GM19455 (cell line): ENCODE results near the gene NOL3.

Experiments
- ATAC-seq: cut with Tn5 transposase; IDR thresholded peaks from one replicate; pipeline ENCODE4 v1.9.1; 2021; ENCODE audit not compliant: unreplicated experiment

Gene NOL3

DNA sequence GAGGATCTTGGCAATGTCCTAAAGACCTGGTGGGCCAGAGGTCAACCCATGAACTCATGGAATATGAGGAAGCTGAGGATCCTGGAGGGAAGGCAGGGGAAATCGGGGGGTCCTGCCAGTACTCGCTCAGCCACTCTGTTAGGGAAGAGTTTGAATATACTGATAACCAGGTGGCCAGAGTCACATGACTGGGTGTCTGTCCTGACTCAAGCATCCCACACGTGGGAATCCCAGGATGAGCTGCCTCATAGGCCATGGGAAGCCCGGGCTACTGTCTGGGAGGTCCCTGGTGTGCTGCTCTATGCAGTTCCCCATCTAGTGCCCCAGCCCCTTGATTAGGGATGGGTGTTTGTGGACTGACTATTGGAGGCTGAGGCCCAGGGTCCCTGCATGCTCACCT, 18.0 kb downstream of the NOL3 start:
- no peak for ATAC-seq

DNA sequence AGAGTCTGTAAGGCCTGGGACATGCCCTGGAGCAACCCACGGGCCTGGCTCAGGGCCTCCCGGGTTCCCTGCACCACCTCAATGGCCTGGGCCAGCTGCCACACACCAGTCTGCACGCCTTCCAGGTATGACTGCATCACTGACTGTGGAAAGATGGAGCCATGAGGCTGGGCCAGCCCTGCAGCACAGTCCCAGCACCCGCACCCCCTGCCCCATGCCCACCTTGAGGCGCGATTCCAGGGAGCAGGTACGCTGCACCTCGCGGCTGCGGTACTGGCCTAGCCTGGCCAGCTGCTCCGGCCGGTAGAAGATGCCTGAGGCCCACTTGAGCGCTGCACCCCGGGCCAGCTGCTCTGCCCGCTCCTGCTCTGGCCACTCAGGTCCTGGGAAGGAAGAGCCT, 18.5 kb downstream of the NOL3 start:
- no peak for ATAC-seq

DNA sequence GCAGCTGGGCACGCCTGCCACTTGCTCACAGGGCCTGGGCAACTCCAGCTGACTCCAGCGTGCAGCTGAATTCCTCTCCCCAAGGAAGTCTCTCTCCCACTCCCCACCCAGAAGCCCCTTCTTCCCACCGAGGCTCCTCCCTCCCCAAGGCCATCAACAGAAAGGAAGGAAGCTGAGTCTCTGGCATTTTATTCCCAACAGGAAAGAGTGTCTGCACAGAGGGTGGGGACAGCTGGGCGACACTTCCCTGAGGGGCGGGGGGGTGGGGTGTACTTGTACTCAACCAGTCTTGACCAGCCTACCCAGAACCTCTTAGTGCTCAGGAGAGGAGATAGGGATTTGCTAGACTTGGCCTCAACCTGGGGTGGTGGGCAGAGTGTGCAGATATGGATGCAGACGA, 19.7 kb downstream of the NOL3 start, which contains the start of gene EXOC3L1:
Gene EXOC3L1, minus strand, starts transcription at position 96 of the 400 bp plus-strand sequence. CDS start 460 bp downstream, outside the sequence.
- ATAC-seq, result no peak

DNA sequence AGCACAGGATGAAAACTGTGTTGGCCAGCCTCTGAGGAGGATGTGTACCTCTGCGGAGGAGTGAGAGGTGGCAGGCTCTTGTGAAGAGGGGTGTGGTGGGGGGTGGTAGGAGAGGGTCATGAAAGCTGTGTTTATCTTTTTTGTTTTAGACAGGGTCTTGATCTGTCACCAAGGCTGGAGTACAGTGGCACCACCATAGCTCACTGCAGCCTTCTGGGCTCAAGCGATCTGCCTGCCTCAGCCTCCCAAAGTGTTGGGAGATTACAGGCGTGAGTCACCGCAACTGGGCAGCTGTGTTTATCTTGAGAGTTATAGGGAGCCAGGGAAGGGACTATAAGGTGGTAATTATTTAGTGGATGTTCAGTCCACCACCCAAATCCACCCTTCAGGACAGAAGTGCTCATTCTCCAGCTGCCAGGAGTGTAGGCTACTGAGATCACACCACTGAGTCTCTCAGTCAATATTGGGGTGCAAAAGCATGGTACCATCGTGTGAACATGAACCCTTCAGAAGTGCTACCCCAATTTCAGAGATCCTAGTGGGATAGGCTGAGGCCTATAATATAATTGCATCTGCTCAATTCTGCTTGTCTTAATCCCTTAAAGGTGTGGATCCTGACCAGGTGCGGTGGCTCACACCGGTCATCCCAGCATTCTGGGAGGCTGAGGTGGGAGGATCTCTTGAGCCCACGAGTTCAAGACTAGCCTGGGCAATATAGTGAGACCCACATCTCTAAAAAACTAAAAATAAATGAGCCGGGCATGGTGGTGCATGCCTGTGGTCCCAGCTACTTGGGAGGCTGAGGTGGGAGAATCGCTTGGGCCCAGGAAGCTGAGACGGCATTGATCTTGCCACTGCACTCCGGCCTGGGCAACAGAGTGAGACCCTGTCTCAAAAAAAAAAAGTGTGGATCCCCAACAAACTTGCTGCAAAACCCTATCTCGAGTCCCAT, 20.4 kb downstream of the NOL3 start:
- ATAC-seq, result no peak

DNA sequence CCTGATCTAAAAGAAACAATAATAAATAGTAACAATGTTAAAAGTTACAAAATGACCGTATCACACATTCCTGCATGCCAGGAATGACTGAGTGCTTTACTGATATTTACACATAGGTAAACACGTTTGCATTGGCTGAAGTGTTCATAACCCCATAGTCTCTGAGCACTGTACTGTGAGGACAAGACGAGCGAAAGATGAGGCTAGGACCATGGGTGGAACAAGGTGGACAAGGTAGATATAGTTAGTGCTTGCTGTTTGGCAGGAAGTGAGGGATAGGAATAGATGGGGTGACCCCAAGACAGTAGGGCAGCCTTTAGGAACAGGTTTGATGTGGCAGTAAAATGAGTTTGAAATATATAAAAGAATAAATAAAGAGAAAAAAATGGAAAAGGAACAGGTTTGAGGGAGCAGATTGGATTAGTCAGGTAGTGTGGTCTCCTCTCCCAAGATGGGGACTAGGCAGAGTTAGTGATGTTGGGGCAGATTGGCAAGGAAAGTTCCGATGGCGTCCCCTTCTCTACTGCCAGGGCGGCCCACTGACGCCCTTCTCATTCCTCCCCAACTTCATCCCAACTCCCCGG, 21.2 kb downstream of the NOL3 start:
- ATAC-seq, result peak; percentile 9

DNA sequence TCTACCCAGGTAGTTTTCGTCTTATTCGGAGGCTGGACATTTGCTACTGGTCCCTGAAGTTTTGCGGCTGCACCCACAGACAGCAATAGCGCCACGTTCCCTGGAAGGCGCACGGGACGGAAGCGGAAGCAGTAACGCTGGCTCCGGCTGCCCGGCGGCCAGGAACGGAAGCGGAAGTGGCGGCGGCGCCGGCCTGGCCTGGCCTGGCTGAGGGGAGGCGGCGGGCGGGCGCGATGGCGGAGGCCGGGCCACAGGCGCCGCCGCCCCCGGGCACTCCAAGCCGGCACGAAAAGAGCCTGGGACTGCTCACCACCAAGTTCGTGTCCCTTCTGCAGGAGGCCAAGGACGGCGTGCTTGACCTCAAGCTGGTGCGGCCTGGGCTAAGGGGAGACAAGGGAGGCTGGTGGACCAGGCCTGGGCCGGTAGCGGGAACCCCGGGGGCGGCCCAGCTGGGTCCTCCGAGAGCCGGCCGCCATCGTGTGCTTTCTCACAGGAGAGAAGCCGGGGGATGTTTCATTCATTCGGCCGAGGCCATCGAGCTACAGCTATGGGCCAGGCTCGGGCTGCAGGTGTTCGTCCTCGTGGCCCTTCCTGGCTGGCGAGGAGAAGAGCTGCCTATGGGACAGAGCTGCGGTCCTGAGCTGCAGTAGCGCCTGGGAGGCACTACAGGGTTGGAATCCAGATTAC, 21.8 kb downstream of the NOL3 start, which contains the start of gene E2F4:
Gene E2F4, plus strand, starts transcription at position 161 of the 687 bp plus-strand sequence. Its CDS starts 73 bp downstream, at position 234.
- ATAC-seq, result peak; percentile 77

DNA sequence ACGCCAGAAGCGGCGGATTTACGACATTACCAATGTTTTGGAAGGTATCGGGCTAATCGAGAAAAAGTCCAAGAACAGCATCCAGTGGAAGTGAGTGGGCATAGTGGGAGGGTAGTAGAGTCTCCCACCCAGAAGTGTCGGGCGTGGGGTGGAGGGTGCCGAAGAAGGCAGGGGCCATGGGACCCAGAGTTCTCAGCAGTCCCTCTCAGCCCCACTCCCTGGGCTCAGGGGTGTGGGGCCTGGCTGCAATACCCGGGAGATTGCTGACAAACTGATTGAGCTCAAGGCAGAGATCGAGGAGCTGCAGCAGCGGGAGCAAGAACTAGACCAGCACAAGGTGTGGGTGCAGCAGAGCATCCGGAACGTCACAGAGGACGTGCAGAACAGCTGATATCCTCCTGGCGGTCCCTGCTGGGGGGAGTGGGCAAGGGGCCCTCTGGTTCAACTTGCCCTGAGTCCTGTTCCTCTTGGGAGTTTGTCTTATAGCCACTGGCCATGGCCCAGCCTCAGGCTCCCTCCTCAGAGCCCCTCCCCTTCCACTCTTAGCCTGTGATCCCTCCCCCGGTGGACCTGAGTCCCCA, 22.5 kb downstream of the NOL3 start:
- ATAC-seq, result no peak

DNA sequence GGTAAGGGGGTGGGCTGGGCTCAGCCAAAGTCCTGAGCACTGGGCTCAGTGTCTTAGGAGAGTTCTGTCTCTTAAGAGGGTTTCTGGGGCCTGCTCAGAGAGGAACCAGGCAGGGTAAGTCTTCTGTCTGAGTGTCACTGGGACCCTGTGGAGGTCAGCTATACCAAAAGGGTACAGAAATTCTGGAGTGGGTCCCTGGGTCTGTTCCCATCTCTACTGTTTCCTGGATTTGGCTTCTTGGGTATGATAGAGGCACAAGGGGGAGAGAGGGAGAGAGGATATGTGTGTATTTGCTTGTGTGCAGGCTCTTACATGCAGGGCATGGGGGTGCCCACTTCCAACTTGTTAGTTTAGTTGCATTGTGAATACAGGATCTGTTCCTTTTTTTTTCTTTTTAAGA, 23.2 kb downstream of the NOL3 start:
- no peak for ATAC-seq

DNA sequence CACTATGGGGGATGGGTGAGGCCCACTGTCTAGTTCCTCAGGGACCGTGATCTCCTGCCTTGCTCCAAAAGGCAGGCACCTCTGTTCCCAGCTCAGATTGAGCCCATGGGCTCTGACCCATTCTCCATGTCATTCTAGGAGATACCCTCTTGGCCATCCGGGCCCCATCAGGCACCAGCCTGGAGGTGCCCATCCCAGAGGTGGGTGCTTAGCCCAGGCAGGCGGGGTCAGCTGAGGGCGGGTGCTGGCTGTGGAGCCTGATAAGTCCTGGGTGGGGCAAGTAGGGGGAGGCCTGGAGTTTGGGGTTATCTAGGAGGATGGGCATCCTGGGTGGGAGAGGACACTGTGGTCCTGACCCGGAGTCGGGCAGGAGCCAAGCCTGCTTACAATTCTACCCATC, 23.9 kb downstream of the NOL3 start:
- no peak for ATAC-seq

DNA sequence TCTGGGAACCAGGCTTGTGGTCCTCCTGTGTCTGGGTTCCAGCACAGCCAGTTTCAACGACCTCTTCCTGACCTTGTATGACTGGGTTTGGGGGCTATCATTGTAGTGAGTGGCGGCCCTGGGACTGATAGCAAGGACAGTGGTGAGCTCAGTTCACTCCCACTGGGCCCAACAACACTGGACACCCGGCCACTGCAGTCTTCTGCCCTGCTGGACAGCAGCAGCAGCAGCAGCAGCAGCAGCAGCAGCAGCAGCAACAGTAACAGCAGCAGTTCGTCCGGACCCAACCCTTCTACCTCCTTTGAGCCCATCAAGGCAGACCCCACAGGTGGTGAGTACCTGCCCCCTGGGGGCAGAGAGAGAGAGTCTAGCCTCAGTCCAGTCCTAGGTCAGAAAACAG, 25.3 kb downstream of the NOL3 start:
- ATAC-seq, result no peak

DNA sequence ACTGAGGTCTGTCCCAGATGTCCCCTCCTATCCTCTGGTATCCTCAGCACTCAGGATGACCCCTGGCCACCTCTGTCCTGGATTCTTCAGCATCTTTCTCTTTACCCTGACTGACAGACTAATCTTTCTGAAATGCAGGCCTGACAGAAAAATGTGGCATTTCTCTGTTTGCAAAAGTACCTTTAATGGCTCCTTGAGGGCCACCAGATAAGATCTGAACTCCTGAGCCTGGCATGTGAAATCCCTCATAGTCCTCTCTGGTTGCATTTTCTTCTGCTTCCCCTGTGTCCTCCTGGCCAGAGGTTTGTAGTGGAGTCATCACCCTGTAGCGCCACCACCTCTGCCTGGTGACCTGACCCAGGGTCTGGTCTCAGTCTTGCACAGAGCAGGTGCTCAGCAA, 26.5 kb downstream of the NOL3 start:
- no peak for ATAC-seq

DNA sequence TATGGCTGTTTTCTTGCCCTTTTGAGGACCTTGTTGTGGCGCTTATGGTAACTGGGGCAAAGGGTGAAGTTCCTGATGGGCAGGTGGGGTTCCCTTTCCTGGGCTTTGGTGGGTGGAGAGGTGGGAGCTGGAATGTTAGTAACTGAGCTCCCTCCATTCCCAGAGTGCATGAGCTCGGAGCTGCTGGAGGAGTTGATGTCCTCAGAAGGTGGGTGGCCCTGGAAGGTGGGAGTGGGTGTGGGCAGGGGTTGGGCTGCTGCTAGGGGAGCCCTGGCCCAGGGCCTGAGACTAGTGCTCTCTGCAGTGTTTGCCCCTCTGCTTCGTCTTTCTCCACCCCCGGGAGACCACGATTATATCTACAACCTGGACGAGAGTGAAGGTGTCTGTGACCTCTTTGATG, 27.4 kb downstream of the NOL3 start:
- ATAC-seq, result no peak

DNA sequence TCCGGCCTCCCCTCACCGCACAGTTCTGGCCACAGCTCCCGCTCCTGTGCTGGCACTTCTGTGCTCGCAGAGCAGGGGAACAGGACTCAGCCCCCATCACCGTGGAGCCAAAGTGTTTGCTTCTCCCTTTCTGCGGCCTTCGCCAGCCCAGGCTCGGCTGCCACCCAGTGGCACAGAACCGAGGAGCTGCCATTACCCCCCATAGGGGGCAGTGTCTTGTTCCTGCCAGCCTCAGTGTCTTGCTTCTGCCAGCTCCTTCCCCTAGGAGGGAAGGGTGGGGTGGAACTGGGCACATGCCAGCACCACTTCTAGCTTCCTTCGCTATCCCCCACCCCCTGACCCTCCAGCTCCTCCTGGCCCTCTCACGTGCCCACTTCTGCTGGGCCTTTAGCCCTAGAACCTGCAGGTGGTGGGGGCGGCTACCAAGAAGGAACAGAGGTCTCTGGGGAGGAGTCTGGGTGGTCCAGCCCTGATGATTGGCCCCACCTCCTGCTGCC, 27.9 kb downstream of the NOL3 start:
- no peak for ATAC-seq

DNA sequence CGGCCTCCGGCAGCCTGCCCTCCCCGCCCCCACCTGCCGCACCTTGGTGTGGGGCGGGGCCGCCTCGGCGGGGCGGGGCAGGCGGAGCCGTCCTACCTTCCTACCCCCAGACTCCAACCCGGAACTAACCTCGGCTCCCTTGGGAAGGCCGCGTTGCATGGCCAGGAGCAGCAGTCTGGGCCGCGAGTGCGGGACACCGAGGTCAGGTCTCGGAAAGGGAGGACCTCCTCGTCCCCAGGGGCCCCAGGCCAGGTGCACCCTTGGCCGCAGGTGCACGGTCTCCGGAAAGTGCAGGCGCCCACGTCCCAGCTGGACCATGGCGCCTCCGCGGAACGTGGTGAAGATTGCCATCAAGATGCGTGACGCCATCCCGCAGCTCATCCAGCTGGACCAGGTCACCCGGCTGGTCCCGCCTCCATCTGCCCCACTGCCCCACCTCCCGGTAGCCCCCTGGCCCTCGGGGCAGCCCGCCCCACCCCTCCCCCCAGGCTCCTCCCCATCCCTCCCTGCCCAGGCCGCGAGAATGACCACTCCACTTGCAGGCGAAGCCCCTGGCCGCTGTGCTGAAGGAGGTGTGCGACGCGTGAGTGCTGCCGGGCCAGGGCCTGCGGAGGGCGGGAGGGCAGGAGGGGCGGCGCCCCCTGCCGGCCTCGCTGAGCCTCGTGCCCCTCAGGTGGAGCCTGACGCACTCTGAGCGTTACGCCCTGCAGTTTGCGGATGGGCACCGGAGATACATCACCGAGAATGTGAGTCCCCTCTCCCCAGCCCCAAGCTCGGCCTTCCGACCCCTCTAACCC, 28.9 kb downstream of the NOL3 start, which contains the start of gene ELMO3:
Gene ELMO3, plus strand, starts transcription at position 121 of the 797 bp plus-strand sequence. Its CDS starts 196 bp downstream, at position 317.
- no peak for ATAC-seq

DNA sequence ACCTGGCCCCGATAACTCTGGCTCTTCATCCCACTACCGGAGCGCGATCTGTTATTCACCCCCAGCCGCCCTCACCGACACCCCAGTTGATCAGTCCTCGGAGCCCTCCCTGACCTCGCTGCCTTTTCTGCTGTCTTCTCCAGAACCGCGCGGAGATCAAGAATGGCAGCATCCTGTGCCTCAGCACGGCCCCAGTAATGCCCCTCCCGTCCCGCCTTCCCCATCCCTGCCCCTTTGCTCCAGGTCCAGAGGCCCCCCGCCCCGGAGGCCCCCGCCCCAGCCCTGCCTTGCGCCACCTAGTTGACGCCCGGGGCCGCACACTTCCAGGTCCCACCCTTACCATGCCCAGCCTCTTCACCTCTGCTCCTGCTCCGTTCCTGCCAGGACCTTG, 29.5 kb downstream of the NOL3 start:
- ATAC-seq, result no peak

DNA sequence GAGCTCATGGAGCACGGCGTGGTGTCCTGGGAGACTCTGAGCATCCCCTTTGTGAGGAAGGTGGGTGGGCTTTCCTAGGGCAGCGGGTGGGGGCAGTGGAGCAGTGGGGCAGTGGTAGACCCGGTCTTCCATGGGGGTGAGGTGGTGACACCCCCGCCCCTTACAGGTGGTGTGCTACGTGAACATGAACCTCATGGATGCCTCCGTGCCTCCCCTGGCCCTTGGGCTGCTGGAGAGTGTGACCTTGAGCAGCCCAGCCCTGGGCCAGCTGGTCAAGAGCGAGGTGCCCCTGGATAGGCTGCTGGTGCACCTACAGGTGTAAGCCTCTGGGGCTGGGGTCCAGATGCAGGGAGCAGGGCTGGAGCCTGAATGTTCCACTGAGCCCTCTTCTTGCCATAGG, 30.2 kb downstream of the NOL3 start:
- no peak for ATAC-seq

DNA sequence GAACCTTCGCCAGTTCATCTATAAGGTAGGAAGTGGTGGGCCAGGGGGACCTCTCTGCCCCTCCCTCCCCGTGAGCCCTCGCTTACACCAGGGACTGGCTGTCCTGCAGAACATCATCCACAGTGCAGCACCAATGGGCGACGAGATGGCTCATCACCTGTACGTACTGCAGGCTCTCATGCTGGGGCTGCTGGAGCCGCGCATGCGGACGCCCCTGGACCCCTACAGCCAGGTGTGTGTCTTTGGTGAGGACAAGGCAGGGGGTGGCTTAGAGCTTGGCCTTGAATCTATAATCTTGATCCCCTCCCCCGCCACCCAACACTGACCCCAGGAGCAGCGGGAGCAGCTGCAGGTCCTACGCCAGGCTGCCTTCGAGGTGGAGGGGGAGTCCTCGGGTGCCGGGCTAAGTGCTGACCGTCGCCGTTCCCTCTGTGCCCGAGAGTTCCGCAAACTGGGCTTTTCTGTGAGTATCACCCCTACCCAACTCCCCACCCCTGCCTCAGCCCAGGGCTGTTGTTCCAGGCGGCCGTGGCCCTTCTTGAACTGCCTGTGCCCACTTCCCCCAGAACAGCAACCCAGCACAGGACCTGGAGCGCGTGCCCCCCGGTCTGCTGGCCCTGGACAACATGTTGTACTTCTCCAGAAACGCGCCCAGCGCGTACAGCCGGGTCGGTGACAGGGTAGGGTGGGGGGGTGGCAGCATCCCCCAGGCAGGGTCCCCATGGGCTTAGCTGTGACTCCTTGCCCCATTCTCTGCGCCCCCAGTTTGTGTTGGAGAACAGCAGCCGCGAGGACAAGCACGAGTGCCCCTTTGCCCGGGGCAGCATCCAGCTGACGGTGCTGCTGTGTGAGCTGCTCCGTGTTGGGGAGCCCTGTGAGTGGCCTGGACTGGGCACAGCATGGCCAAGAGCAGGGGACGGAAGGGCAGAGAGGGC, 31.3 kb downstream of the NOL3 start:
- ATAC-seq, result no peak

DNA sequence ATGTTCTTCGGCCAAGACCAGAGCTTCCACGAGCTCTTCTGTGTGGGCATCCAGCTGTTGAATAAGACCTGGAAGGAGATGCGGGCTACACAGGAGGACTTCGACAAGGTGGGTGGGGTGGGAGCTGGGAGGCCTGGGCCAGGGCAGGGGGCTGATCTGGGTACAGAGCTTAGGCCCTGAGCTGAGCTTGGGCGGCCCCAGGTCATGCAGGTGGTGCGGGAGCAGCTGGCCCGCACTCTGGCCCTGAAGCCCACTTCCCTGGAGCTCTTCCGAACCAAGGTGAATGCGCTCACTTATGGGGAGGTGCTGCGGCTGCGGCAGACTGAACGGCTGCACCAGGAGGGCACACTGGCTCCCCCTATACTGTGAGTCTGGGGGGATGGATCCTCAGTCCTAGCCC, 32.1 kb downstream of the NOL3 start:
- no peak for ATAC-seq

DNA sequence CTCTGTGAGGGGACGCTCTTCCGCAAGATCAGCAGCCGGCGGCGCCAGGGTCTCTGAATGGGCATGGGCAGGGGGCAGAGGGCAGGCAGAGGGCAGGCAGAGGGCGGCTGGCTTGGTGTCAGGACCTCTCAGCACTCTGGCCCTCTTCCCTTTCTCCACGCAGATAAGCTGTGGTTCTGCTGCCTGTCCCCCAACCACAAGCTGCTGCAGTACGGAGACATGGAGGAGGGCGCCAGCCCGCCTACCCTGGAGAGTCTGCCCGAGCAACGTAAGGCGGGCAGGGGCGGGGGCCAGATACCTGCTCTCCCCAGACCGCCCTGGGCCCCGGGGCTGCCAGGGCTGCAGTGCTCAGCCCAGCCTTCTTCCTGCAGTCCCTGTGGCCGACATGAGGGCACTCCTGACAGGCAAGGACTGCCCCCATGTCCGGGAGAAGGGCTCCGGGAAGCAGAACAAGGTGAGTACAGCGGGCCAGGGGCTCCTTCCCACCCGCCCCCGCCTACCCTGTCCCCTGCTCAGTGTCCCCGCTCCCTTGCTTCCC, 32.7 kb downstream of the NOL3 start:
- ATAC-seq, result no peak
